HG03280 (cell line): Measurements from ENCODE around the gene ITPKC.

Source experiments
- ATAC-seq: cut with Tn5 transposase; IDR thresholded peaks from one replicate; pipeline ENCODE4 v1.9.1; 2021; ENCODE audit warnings: mild to moderate bottlenecking, moderate library complexity; ENCODE audit not compliant: unreplicated experiment

The ITPKC gene

DNA sequence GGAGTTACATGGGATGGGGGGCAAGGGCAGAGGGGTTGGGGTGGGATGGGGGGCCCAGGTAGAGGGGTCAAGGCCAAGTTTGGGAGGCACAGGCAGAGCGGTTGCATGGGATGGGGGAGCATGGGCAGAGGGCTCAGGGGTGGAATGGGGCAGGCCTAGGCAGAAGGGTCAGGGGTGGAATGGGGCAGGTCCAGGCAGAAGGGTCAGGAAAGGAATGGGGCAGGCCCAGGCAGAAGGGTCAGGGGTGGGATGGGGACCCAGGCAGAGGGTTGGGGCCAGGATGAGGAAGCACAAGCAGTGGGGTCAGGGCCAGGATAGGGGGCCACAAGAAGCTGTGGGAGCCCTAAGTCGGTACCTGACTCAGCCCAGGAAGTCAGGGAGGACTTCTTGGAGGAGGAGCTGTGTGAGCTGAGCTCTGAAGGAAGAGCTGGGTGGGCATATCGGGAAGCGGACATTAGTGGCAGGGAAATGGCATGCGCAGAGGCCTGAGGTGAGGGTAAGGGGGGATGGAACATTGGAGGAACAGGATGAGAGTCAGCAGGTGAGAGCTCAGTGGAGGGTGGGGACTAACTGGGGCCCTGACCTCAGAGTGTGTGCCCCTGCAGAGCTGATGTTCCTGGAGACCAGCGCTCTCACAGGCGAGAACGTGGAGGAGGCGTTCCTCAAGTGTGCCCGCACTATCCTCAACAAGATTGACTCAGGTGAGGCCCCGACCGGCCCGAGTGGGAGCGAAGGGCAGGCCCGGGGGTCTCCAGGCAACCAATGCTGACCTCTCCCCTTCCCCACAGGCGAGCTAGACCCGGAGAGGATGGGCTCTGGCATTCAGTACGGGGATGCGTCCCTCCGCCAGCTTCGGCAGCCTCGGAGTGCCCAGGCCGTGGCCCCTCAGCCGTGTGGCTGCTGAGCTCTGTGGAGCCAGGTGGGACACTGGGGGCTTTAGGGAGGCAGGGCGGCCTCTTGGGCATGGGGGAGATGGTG is 69.4 kb downstream of the ITPKC start:
- ATAC-seq, result no peak
